Panc1 (cell line): ENCODE data around the gene ACOX3. TPM values are rescaled to one million over a fixed set of nuclear protein-coding genes. Genes with fewer than 3 reads are reported as not detected.

Source experiments
- ATAC-seq: fragments of 200-7000 bp; cut with Tn5 transposase; 2 replicates; pipeline ENCODE4 v1.9.1; 2020; ENCODE audit warnings: mild to moderate bottlenecking, moderate library complexity
- BruUV-seq: library from RNA; stranded (reverse); fragments of 400-500 nt; replicated peaks from 2 replicates; lab custom pipeline; 2021; lab: Mats Ljungman, UMichigan
- CTCF ChIA-PET: fragments of 300-600 bp; sonication (Branson Sonifier 250); formaldehyde crosslinking; loops from one replicate; lab custom pipeline; 2022; ENCODE audit warnings: antibody characterized with exemption; lab: Charles Lee
- POLR2A ChIA-PET: fragments of 300-600 bp; sonication (Branson Sonifier 250); formaldehyde crosslinking; loops from one replicate; lab custom pipeline; 2022; ENCODE audit warnings: antibody characterized with exemption; lab: Charles Lee
- DNase-seq: peaks from one replicate; pipeline ENCODE4 v3.0.0-alpha.2; 2010; ENCODE audit warnings: low read depth, low spot score
- H3K27ac ChIP-seq: 2 replicates; pipeline ENCODE4 v1.5.1; 2011; ENCODE audit warnings: mild to moderate bottlenecking, low read length, inconsistent platforms
- H3K27me3 ChIP-seq: fragments of 200-500 bp; sonication (Bioruptor generic); 2 replicates; pipeline ENCODE4 v1.6.0; 2014; ENCODE audit warnings: low read length, inconsistent platforms; ENCODE audit not compliant: control insufficient read depth, insufficient read depth
- H3K36me3 ChIP-seq: fragments of 200-500 bp; sonication (Bioruptor generic); 2 replicates; pipeline ENCODE4 v1.5.1; 2014; ENCODE audit warnings: inconsistent platforms, mild to moderate bottlenecking, low read length, moderate library complexity; ENCODE audit not compliant: control insufficient read depth, insufficient read depth
- H3K4me1 ChIP-seq: 2 replicates; pipeline ENCODE4 v1.5.1; 2011; ENCODE audit warnings: inconsistent platforms, mild to moderate bottlenecking, low read length, moderate library complexity; ENCODE audit not compliant: control insufficient read depth, insufficient read depth
- H3K4me3 ChIP-seq, 2 experiments: 2 replicates each; pipeline ENCODE4 v1.5.1; 2011 to 2012; ENCODE audit warnings: low read depth in 2 of 2, low read length in 2 of 2, mild to moderate bottlenecking in 2 of 2, inconsistent platforms in 1 of 2, moderate library complexity in 1 of 2
- H3K9me3 ChIP-seq: fragments of 200-500 bp; sonication (Bioruptor generic); 2 replicates; pipeline ENCODE4 v1.5.1; 2014; ENCODE audit warnings: low read depth, mild to moderate bottlenecking, inconsistent platforms, low read length, moderate library complexity; ENCODE audit not compliant: control insufficient read depth, insufficient read depth
- POLR2AphosphoS5 ChIP-seq: IDR thresholded peaks from 2 replicates; pipeline ENCODE4 v1.6.1; 2012; ENCODE audit warnings: mild to moderate bottlenecking, low read depth, low read length, moderate library complexity
- SIN3A ChIP-seq: IDR thresholded peaks from 2 replicates; pipeline ENCODE4 v1.6.1; 2012; ENCODE audit warnings: low read depth, mild to moderate bottlenecking, low read length, moderate library complexity, borderline replicate concordance; ENCODE audit not compliant: insufficient read depth
- TCF7L2 ChIP-seq: IDR thresholded peaks from 2 replicates; pipeline ENCODE4 v1.6.1; 2011; ENCODE audit warnings: mild to moderate bottlenecking, low read depth, low read length, inconsistent platforms
- in situ Hi-C: cut with HindIII; loops from 2 replicates; pipeline ENCODE4 v1.10.0; 2016; ENCODE audit warnings: low sequenced_read_pairs, low pct_unique_long_range_greater_than_20kb
- intact Hi-C: fragments of 100-400 bp; cut with micrococcal nuclease; formaldehyde crosslinking; loops from one replicate; pipeline ENCODE4 v1.10.0; 2022; ENCODE audit not compliant: unreplicated experiment
- total RNA-seq: library from RNA; stranded (reverse); gene quantifications from one replicate; pipeline ENCODE4 v1.2.1, GENCODE V29; 2021; ENCODE audit not compliant: unreplicated experiment
- TF ChIP-seq, protein P1 (sequence below), 2 experiments: IDR thresholded peaks; 2 replicates each; pipeline ENCODE4 v1.6.1; 2011 to 2012; ENCODE audit warnings: low read depth in 2 of 2, control low read depth in 1 of 2, low read length in 1 of 2, mild to moderate bottlenecking in 1 of 2, moderate library complexity in 1 of 2; ENCODE audit not compliant: insufficient read depth in 1 of 2
- TF ChIP-seq, protein P2 (sequence below): fragments of 450-650 bp; IDR thresholded peaks from 2 replicates; pipeline ENCODE4 v1.5.1; 2017; ENCODE audit warnings: mild to moderate bottlenecking

The ACOX3 gene
- total RNA-seq, 1 experiment from 2014 or later: 15.4 TPM

DNA sequence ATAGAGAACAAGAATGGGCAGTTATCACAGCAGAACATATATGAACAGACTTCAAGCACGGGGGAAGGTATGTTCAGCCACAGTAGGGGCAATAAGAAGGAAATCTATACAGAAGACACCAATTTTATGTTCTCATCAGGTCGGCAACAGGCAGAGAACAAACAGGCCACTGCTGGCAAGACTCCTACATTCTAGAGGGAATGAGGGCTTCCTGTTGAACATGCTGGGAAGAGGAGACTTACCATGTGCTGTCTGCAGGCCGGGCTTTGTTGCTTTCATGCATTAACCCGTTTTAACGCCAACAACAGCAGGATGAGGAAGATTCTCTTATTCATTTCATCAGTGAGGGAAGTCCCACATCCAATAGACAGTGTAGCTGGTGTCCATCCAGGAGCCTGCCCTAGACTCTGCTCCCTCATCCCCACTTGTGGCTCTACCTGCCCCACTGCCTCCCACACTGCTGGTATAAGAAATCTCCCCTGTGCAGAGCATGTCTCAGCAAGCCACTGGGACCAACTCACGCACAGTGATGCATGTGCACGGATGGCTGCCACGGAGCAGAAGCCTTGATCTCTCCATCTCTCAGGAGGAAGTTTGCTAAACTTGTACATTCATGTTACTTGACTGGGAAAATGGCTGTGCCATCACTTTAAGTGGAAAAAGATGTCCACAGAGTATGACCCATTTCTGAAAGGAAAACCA, 84.5 kb downstream of the ACOX3 start:
- Histone ChIP-seq H3K27me3 (no peaks in the 10 kb centered on the region), H3K27ac (no peak overlapping the region), H3K9me3 (no peaks in the 10 kb centered on the region), H3K36me3 (no peaks in the 10 kb centered on the region), H3K4me1 (no peaks in the 10 kb centered on the region), H3K4me3 (no peak overlapping the region)
- intact Hi-C loops (no loop called here), in situ Hi-C loops (no loop called here)
- ChIA-PET CTCF (no interaction called here), POLR2A (no interaction called here)
- ATAC-seq (no peak), DNase-seq (no peak)
- no TSS peak for BruUV-seq
- TF ChIP-seq, protein P1, sequence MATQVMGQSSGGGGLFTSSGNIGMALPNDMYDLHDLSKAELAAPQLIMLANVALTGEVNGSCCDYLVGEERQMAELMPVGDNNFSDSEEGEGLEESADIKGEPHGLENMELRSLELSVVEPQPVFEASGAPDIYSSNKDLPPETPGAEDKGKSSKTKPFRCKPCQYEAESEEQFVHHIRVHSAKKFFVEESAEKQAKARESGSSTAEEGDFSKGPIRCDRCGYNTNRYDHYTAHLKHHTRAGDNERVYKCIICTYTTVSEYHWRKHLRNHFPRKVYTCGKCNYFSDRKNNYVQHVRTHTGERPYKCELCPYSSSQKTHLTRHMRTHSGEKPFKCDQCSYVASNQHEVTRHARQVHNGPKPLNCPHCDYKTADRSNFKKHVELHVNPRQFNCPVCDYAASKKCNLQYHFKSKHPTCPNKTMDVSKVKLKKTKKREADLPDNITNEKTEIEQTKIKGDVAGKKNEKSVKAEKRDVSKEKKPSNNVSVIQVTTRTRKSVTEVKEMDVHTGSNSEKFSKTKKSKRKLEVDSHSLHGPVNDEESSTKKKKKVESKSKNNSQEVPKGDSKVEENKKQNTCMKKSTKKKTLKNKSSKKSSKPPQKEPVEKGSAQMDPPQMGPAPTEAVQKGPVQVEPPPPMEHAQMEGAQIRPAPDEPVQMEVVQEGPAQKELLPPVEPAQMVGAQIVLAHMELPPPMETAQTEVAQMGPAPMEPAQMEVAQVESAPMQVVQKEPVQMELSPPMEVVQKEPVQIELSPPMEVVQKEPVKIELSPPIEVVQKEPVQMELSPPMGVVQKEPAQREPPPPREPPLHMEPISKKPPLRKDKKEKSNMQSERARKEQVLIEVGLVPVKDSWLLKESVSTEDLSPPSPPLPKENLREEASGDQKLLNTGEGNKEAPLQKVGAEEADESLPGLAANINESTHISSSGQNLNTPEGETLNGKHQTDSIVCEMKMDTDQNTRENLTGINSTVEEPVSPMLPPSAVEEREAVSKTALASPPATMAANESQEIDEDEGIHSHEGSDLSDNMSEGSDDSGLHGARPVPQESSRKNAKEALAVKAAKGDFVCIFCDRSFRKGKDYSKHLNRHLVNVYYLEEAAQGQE (IDR thresholded peaks at IDR 0.05; ENCODE audit: insufficient read depth in 1 of 2, low read depth in 2 of 2, low read length in 1 of 2): no peak
- TF ChIP-seq, protein P2, sequence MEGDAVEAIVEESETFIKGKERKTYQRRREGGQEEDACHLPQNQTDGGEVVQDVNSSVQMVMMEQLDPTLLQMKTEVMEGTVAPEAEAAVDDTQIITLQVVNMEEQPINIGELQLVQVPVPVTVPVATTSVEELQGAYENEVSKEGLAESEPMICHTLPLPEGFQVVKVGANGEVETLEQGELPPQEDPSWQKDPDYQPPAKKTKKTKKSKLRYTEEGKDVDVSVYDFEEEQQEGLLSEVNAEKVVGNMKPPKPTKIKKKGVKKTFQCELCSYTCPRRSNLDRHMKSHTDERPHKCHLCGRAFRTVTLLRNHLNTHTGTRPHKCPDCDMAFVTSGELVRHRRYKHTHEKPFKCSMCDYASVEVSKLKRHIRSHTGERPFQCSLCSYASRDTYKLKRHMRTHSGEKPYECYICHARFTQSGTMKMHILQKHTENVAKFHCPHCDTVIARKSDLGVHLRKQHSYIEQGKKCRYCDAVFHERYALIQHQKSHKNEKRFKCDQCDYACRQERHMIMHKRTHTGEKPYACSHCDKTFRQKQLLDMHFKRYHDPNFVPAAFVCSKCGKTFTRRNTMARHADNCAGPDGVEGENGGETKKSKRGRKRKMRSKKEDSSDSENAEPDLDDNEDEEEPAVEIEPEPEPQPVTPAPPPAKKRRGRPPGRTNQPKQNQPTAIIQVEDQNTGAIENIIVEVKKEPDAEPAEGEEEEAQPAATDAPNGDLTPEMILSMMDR: no peak
- TF ChIP-seq POLR2AphosphoS5 (no peak), TCF7L2 (no peak), SIN3A (no peak)

DNA sequence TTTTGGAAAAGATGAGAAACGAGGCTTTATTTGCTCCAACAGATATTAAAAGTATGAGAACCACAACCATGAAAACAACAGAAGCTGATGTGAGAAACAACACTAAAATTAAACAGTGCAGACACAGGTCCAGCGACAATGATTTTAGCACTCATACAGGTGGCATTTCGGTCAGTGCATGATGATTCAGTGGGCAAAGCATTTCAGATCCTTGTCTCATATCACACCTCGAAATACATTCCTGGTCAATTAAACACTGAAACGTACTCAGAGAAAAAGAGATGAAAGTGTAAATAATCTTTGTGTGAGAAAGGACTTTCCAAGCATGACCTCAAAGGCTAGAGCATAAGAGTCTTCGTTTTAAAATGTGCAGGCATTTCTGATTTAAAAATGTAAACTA, 85.2 kb downstream of the ACOX3 start:
- H3K4me1 ChIP-seq: no peaks in the 10 kb centered on the region
- ChIA-PET POLR2A (no interaction called here), CTCF (no interaction called here)
- TF ChIP-seq, protein P2: no peak
- TF ChIP-seq, protein P1 (IDR thresholded peaks at IDR 0.05; ENCODE audit: insufficient read depth in 1 of 2, low read depth in 2 of 2, low read length in 1 of 2): no peak
- TF ChIP-seq SIN3A: no peak
- no peak for TF ChIP-seq POLR2AphosphoS5
- no peak for TF ChIP-seq TCF7L2
- BruUV-seq: no TSS peak
- H3K4me3 ChIP-seq: no peak overlapping the region
- DNase-seq: no peak
- no peak overlapping the region for H3K27ac ChIP-seq
- no peaks in the 10 kb centered on the region for H3K27me3 ChIP-seq
- no peaks in the 10 kb centered on the region for H3K36me3 ChIP-seq
- intact Hi-C loops (no loop called here), in situ Hi-C loops (no loop called here)
- H3K9me3 ChIP-seq: no peaks in the 10 kb centered on the region
- no peak for ATAC-seq
